HG03439 (cell line): ENCODE measurements around the gene SERPINB12.

Experiments used
- ATAC-seq: cut with Tn5 transposase; IDR thresholded peaks from one replicate; pipeline ENCODE4 v1.9.1; 2021; ENCODE audit warnings: mild to moderate bottlenecking, moderate library complexity; ENCODE audit not compliant: unreplicated experiment

Gene SERPINB12

GRCh38 chr18:63592471-63592870 lies 50.3 kb downstream of the SERPINB12 start:
- ATAC-seq: no peak

- no peak for ATAC-seq
Observed at GRCh38 chr18:63596964-63597363, 54.8 kb downstream of the SERPINB12 start.

- no peak for ATAC-seq
Observed at GRCh38 chr18:63603355-63603754, 61.2 kb downstream of the SERPINB12 start.

- peak; percentile 93 for ATAC-seq
Observed at GRCh38 chr18:63603772-63604171, 61.6 kb downstream of the SERPINB12 start.

- ATAC-seq: no peak
Observed at GRCh38 chr18:63604791-63605567, 62.8 kb downstream of the SERPINB12 start.

- ATAC-seq: no peak
Observed at GRCh38 chr18:63606526-63606925, 64.4 kb downstream of the SERPINB12 start.

- ATAC-seq: no peak
Observed at GRCh38 chr18:63613420-63613819, 71.3 kb downstream of the SERPINB12 start.

GRCh38 chr18:63617049-63617914 lies 75.1 kb downstream of the SERPINB12 start:
- peak; percentile 76 for ATAC-seq

GRCh38 chr18:63617915-63618234 lies 75.7 kb downstream of the SERPINB12 start:
- ATAC-seq: no peak
